ENCODE measurements around the gene URI1. TPM values are rescaled to one million over a fixed set of nuclear protein-coding genes. Genes with fewer than 3 reads are reported as not detected.
"Not testable (repeated sequence)": the region's sequence is repeated elsewhere in the genome, so short reads cannot be mapped to it uniquely, and the experiment has no call there.

Gene URI1
- total RNA-seq, 1 donor: 86.1 TPM

- no peaks in the 10 kb centered on the region for H4K20me1 ChIP-seq (ENCODE audit: insufficient read depth, low read length)
- H2AFZ ChIP-seq (ENCODE audit: low read length): no peak overlapping the region
- no peak overlapping the region for H3K27ac ChIP-seq (ENCODE audit: low read depth, low read length)
- H3K27me3 ChIP-seq (ENCODE audit: insufficient read depth, low read length): no peaks in the 10 kb centered on the region
- H3K4me1 ChIP-seq (ENCODE audit: insufficient read depth, low read length): no peaks in the 10 kb centered on the region
- H3K4me3 ChIP-seq (ENCODE audit: insufficient read depth, low read length): no peak overlapping the region
- no peaks in the 10 kb centered on the region for H3K36me3 ChIP-seq (ENCODE audit: insufficient read depth, low read length)
- no peak overlapping the region for H3K4me2 ChIP-seq (ENCODE audit: insufficient read depth, low read length)
- no peaks in the 10 kb centered on the region for H3K9me3 ChIP-seq (ENCODE audit: low read depth, low read length)
- TF ChIP-seq CTCF (IDR thresholded peaks at IDR 0.05; ENCODE audit: extremely low read depth, low read depth, low read length): no peak
- no peaks in the 10 kb centered on the region for H3K79me2 ChIP-seq (ENCODE audit: insufficient read depth, low read length)
- no peak for DNase-seq (ENCODE audit: insufficient read length, low spot score, missing footprints)
Measured at GRCh38 chr19:29897466-29897865, 44.6 kb upstream of the URI1 start.

GRCh38 chr19:29904017-29904416 lies 38.0 kb upstream of the URI1 start:
- H3K79me2 ChIP-seq (ENCODE audit: insufficient read depth, low read length): no peaks in the 10 kb centered on the region
- H3K4me2 ChIP-seq (ENCODE audit: insufficient read depth, low read length): no peak overlapping the region
- no peaks in the 10 kb centered on the region for H3K4me1 ChIP-seq (ENCODE audit: insufficient read depth, low read length)
- no peak for DNase-seq (ENCODE audit: insufficient read length, low spot score, missing footprints)
- no peak overlapping the region for H3K27ac ChIP-seq (ENCODE audit: low read depth, low read length)
- H3K36me3 ChIP-seq (ENCODE audit: insufficient read depth, low read length): no peaks in the 10 kb centered on the region
- H2AFZ ChIP-seq (ENCODE audit: low read length): no peak overlapping the region
- no peaks in the 10 kb centered on the region for H3K27me3 ChIP-seq (ENCODE audit: insufficient read depth, low read length)
- H3K9me3 ChIP-seq (ENCODE audit: low read depth, low read length): no peaks in the 10 kb centered on the region
- no peak overlapping the region for H3K4me3 ChIP-seq (ENCODE audit: insufficient read depth, low read length)
- TF ChIP-seq CTCF (IDR thresholded peaks at IDR 0.05; ENCODE audit: extremely low read depth, low read depth, low read length): no peak
- H4K20me1 ChIP-seq (ENCODE audit: insufficient read depth, low read length): no peaks in the 10 kb centered on the region

GRCh38 chr19:29908963-29909944 lies 32.8 kb upstream of the URI1 start:
- Histone ChIP-seq H3K4me3 (ENCODE audit: insufficient read depth, low read length) (no peak overlapping the region), H3K27ac (ENCODE audit: low read depth, low read length) (no peak overlapping the region), H3K27me3 (ENCODE audit: insufficient read depth, low read length) (no peaks in the 10 kb centered on the region), H3K9me3 (ENCODE audit: low read depth, low read length) (no peaks in the 10 kb centered on the region), H3K79me2 (ENCODE audit: insufficient read depth, low read length) (no peaks in the 10 kb centered on the region), H4K20me1 (ENCODE audit: insufficient read depth, low read length) (no peaks in the 10 kb centered on the region), H2AFZ (ENCODE audit: low read length) (peak overlapping the region; percentile 47), H3K4me1 (ENCODE audit: insufficient read depth, low read length) (no peaks in the 10 kb centered on the region), H3K4me2 (ENCODE audit: insufficient read depth, low read length) (no peak overlapping the region), H3K36me3 (ENCODE audit: insufficient read depth, low read length) (no peaks in the 10 kb centered on the region)
- no peak for TF ChIP-seq CTCF (IDR thresholded peaks at IDR 0.05; ENCODE audit: extremely low read depth, low read depth, low read length)
- DNase-seq (ENCODE audit: insufficient read length, low spot score, missing footprints): no peak

- H3K27ac ChIP-seq (ENCODE audit: low read depth, low read length): no peak overlapping the region
- TF ChIP-seq CTCF (IDR thresholded peaks at IDR 0.05; ENCODE audit: extremely low read depth, low read depth, low read length): no peak
- no peaks in the 10 kb centered on the region for H3K36me3 ChIP-seq (ENCODE audit: insufficient read depth, low read length)
- no peak overlapping the region for H2AFZ ChIP-seq (ENCODE audit: low read length)
- no peaks in the 10 kb centered on the region for H3K27me3 ChIP-seq (ENCODE audit: insufficient read depth, low read length)
- H3K4me2 ChIP-seq (ENCODE audit: insufficient read depth, low read length): no peak overlapping the region
- no peaks in the 10 kb centered on the region for H3K4me1 ChIP-seq (ENCODE audit: insufficient read depth, low read length)
- no peaks in the 10 kb centered on the region for H3K9me3 ChIP-seq (ENCODE audit: low read depth, low read length)
- H3K4me3 ChIP-seq (ENCODE audit: insufficient read depth, low read length): no peak overlapping the region
- H3K79me2 ChIP-seq (ENCODE audit: insufficient read depth, low read length): no peaks in the 10 kb centered on the region
- no peak for DNase-seq (ENCODE audit: insufficient read length, low spot score, missing footprints)
- no peaks in the 10 kb centered on the region for H4K20me1 ChIP-seq (ENCODE audit: insufficient read depth, low read length)
Measured at GRCh38 chr19:29914933-29915332, 27.1 kb upstream of the URI1 start.

- H3K4me3 ChIP-seq (ENCODE audit: insufficient read depth, low read length); H3K79me2 ChIP-seq (ENCODE audit: insufficient read depth, low read length); H2AFZ ChIP-seq (ENCODE audit: low read length); H3K27me3 ChIP-seq (ENCODE audit: insufficient read depth, low read length); H3K4me1 ChIP-seq (ENCODE audit: insufficient read depth, low read length); H3K9me3 ChIP-seq (ENCODE audit: low read depth, low read length); H3K36me3 ChIP-seq (ENCODE audit: insufficient read depth, low read length); H3K4me2 ChIP-seq (ENCODE audit: insufficient read depth, low read length); H3K27ac ChIP-seq (ENCODE audit: low read depth, low read length); DNase-seq (ENCODE audit: insufficient read length, low spot score, missing footprints); H4K20me1 ChIP-seq (ENCODE audit: insufficient read depth, low read length): not testable (repeated sequence)
Measured at GRCh38 chr19:29915832-29916231, 26.2 kb upstream of the URI1 start.
